ENCODE results near the gene SPOCK2.

The SPOCK2 gene

DNA sequence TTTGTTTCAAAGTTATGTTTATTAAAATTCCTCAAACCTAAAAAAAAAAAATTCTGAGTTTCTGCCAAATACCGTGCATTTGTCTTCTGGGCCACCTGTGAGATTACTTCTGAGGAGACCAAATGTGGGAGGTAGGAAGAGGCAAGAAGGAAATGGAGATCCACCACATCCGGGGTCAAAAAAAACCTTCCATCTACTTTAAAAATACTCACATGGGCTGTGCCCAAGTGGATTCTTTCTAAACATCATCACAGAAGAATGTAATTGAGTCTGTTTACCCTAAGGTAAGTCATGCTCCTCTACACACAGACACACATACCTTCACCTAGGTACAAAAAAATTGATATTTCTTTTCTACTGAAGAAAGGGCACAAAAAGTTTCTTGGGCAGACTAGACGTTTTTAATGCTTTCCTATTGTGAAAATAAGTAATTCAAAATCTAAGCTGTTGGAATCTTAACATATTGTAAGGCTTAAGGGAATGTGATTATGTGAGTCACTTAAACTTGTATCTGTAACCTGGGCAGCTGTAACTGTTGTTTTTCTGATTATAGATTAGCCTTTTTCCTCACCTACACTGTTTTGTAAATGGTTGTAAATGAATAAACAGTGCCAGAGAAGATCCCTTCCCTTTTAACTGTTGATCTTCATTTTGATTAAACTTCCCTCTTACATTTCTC lies 19.1 kb upstream of the SPOCK2 start:
- DNase-seq = peak in 1 of 2 donors; percentile 71

GRCh38 chr10:72106896-72107295 lies 18.5 kb upstream of the SPOCK2 start:
- DNase-seq = no peak

GRCh38 chr10:72106154-72106849 lies 18.0 kb upstream of the SPOCK2 start:
- no peak for DNase-seq

DNA sequence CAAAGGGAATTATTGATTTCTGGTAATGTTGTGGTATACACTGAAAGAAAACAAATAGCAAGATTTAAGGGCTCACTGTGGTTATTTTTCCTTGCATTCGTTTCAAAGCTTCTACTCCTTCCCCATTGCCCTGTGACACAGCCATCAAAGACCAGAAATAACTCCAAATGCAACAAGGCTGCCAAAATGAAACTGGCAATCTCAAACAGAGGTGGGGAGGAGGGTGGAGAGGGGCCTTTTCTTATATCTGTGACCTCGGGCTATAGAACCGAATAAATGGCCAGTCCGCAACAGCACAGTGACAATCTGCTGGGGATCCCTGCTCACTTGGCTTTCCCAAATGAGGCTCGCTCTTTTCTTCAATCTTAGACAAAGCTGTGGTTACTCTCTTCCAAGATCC lies 17.4 kb upstream of the SPOCK2 start:
- DNase-seq = no peak

DNA sequence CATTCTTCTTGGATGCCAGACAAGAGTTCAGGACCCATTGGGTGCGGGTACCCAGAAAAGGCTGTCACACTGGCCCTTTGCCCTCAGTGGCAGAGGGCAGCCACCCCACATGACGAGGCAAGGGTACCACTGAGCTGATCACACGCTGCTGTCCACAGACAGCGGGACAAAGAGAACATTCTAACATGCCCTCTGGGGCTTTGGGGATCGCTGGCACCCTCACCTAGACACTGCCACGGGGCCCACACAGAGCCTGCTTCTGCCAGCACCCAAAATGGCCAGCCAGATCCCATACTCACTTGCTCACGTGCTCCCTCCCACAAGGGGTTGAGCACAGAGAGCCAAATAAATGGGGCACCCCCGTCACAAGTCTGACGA lies 16.7 kb upstream of the SPOCK2 start:
- no peak for DNase-seq

DNA sequence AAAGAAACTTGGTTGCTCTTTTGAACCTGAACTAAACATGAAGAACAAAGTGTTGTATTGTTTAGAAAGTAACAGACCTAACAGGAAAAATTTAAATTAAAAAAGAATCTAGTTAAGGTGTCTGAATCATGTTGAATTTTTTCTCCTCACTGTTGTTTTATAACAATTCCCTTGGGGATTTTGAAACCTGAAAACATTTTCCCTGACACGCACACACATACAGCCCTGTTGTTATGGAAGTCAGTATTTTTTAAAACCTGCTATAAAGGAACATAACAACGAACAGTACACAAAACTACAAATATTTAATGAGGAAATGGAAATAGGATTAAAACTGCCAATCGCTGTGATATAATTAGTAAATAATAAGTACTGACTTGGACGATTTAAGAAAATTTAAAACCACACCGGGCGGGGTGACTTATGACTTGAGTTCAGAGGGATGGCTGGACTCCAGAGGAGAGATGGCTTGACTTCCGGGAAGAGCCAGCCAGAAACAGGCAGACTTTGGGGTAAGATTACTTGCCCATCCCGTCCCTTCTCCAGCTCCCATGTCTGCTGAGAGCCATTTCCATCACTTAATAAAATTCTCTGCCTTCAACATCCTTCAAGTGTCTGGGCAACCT lies 16.2 kb upstream of the SPOCK2 start:
- DNase-seq = no peak

DNA sequence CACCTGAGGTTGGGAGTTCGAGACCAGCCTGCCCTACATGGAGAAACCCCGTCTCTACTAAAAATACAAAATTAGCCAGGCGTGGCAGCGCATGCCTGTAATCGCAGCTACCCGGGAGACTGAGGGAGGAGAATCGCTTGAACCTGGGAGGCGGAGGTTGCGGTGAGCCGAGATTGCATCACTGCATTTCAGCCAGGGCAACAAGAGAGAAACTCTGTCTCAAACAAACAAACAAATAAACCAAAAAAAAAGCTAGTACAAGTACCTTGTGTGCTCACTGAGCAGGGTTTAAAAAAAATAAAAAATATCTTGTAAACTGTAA lies 11.2 kb upstream of the SPOCK2 start:
- no peak for DNase-seq

GRCh38 chr10:72098836-72099599 lies 10.7 kb upstream of the SPOCK2 start:
- DNase-seq = no peak

- DNase-seq = no peak
These were observed 10.0 kb upstream of the SPOCK2 start for GRCh38 chr10:72098301-72098835.

DNA sequence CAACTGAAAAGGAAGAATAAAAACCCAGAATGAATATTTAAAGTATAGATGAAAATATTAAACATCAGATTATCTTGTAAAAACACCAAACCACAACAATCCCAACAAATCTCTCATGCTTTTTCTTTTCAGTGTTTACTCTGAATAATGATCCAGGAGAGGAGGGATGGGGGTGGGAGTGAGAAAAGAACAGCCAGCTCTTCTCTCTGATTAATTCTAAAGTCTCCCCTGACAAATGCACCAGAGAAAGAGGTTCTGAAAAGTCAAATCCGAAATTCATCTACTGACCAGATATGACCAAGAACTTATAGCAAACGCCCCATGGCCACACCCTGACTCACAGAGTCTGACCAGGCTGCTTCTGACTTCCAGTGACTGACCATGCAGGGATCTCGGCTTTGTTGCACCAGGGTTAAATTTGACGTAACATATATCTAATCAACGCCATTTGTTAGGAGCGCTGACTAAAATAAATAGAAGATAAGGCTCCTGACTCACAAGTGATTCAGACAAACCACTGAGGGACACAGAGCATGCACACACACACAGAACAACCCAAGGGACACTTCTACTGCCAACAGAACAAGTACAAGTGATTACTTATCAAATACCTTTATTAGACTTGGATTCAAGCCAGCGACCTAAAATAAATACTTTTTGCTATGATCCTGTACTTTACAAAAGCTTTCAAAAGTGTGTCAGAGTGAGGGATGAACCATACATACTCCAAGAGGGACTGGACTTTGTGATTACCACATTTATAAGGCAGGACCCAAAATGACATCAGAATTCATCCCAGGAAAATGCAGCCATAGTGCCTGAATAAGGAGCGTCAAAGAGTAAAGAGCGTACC lies 9.3 kb upstream of the SPOCK2 start:
- no peak for DNase-seq

GRCh38 chr10:72096115-72097000 lies 8.0 kb upstream of the SPOCK2 start:
- DNase-seq = no peak

DNA sequence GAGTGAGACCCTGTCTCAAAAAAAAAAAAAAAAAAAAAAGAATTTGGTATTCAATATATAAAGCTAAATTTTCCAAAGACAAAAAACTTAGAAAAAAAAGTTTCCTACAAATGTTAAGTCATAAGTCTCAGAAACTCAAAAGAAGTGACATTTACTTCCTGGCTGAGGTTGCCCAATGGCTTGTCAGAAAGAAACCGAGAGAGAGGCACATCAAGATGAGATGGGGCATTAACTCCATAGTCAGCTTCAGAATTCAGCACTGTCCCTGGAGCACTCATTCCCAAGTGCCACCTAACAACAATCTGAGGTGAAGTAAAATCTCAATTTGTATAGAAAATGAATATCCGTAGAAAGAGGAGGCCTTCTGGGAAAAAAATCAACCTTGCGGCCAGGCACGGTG lies 6.8 kb upstream of the SPOCK2 start:
- DNase-seq = no peak

- DNase-seq = no peak
These were observed 6.2 kb upstream of the SPOCK2 start for GRCh38 chr10:72094574-72094973.

- no peak for DNase-seq
These were observed 5.1 kb upstream of the SPOCK2 start for GRCh38 chr10:72093450-72093849.

DNA sequence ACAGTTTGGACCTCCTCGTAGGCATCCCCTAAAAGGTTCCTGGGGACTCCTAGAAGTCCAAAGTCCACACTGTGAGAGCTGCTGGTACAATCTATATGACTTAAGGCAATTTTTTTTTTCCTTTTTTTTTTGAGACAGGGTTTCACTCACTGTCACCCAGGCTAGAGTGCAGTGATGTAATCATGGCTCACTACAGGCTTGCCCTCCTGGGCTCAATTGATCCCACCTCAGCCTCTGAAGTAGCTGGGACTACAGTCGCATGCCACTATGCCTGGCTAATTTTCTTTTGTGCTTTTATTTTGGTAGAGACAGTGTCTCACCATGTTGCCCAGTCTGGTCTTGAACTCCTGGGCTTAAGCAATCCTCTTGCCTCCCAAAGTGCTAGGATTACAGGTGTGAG lies 4.6 kb upstream of the SPOCK2 start:
- no peak for DNase-seq

DNA sequence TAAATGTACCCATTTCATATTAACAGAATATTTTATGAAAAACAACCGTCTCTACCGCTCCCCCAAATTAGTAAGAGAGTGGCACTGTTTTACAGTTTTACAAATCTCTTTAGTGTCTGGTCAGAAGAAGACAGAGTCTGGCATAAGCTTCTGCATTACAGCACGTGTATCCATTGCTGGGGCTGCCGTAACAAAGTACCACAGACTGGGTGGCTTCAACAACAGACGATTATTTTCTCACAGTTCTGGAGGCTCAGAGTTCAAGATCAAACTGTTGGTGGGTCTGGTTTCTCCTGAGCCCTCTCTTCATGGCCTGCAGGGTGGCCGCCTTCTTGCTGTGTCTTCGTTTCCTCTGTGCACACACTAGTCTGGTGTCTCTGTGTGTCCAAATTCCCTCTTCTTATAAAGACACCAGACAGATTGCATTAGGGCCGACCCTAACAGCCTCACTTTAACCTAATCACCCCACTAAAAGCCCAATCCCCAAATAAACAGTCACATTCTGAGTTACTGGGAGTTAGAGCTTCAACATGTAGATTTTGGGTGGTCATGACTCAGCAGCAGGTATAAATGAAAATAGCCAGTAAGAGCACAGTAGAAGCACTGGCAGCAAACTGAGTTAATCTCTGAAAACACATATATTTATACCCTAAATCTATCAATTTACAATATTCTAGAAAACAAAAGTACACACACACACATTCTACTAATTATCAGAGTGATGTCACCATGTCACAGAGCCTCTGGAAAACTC lies 4.0 kb upstream of the SPOCK2 start:
- no peak for DNase-seq

GRCh38 chr10:72090326-72090725 lies 2.0 kb upstream of the SPOCK2 start:
- DNase-seq = no peak

DNA sequence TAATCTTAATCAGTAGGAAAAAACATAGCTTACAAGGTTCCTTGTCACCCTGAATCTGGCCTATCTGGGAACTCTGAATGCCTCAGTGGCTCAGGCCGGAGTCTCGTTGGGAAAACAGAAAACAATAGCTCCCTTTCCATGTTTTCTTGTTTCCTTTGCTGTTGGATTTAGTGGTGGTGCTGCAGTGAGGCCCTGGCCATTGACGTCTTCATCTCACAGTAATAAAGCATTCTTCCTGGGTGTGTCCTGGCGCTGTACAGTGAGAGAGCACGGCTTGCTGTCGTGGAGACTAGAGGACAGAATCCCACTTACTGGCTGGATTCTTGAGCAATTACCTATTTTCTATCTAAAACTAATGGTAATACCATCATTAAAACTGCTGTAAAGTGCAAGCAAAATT lies 1.3 kb upstream of the SPOCK2 start:
- DNase-seq = peak in 1 of 2 donors; percentile 50

GRCh38 chr10:72088889-72089575 lies 681 bp upstream of the SPOCK2 start:
- DNase-seq = peak in 1 of 2 donors; percentile 59

DNA sequence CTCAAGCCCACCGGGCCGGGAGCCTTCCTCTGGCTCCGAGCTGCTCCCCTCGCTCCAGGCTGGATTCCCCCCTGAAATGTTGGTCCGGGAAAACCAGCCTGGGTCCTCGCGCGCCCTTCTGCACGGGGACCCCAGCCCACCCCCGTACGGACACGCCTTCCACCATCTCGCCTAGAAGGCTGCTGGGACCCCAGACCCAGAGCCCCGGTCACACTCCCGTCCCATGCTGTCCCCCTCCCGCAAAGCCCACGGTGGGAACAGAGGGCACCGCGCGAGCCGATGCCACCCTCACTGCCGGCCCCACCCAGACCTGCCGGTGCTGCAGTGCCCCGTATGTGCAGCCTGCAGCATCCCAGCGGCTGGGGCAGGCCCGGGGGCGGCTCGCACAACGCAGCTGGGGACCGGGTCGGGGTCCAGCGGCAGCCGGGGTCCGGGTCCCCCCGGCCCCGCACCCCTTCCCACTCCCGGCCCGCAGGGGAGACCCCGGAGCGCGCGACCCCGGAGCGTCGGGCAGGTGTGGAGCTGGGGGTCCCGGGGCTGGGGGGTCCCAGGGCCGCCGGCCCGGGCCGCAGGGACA lies 871 bp downstream of the SPOCK2 start:
- peak; percentile 34 to 46 for DNase-seq
